SK-N-SH (cell line): ENCODE data around the gene CHL1.

Source experiments
- CTCF ChIP-seq: fragments of 200-600 bp; sonication (generic); IDR thresholded peaks from 2 replicates; pipeline ENCODE4 v1.6.1; 2017; ENCODE audit warnings: antibody characterized with exemption, mild to moderate bottlenecking, moderate library complexity
- RCOR1 ChIP-seq: fragments of 150-350 bp; IDR thresholded peaks from 2 replicates; pipeline ENCODE4 v1.6.1; 2017; ENCODE audit warnings: antibody characterized with exemption, low read length
- SIN3A ChIP-seq: IDR thresholded peaks from 2 replicates; pipeline ENCODE4 v1.6.1; 2012; ENCODE audit warnings: low read depth, mild to moderate bottlenecking, low read length, moderate library complexity, borderline replicate concordance
- TAF1 ChIP-seq: IDR thresholded peaks from 2 replicates; pipeline ENCODE4 v1.6.1; 2012; ENCODE audit warnings: low read depth, mild to moderate bottlenecking, low read length, moderate library complexity, borderline replicate concordance

GRCh38 chr3:166799-167198 is 29.8 kb upstream of the CHL1 start:
- TF ChIP-seq TAF1 (no peak), SIN3A (no peak), CTCF (no peak), RCOR1 (no peak)
